GM06990 (cell line): Measurements from ENCODE around the gene MMP11.
A peak's percentile ranks its signal among the peaks of the same experiment; 100 is the strongest.

Experiments
- DNase-seq: peaks from one replicate; pipeline ENCODE4 v3.0.0-alpha.2; 2011; ENCODE audit not compliant: insufficient read length; ENCODE audit errors: extremely low read depth
- H3K27me3 ChIP-seq: replicated peaks from 2 replicates; pipeline ENCODE4 v1.6.0; 2011; ENCODE audit warnings: low read length; ENCODE audit not compliant: control insufficient read depth, insufficient read depth
- H3K36me3 ChIP-seq: 2 replicates; pipeline ENCODE4 v1.5.1; 2011; ENCODE audit warnings: low read length; ENCODE audit not compliant: control insufficient read depth, insufficient read depth
- H3K4me3 ChIP-seq: replicated peaks from 2 replicates; pipeline ENCODE4 v1.5.1; 2011; ENCODE audit warnings: low read depth, mild to moderate bottlenecking, control low read depth, low read length
- CTCF ChIP-seq: IDR thresholded peaks from 2 replicates; pipeline ENCODE4 v1.5.1; 2011; ENCODE audit warnings: low read length, control low read depth, mild to moderate bottlenecking, inconsistent platforms; ENCODE audit not compliant: insufficient read depth, poor library complexity, severe bottlenecking

The MMP11 gene

GRCh38 chr22:23787600-23787896 lies 14.9 kb downstream of the MMP11 start:
- peaks cover 7% of the 10 kb centered on the region for H3K36me3 ChIP-seq
- no peak for TF ChIP-seq CTCF
- H3K4me3 ChIP-seq = peak overlapping the region; percentile 74
- no peak for DNase-seq
- H3K27me3 ChIP-seq = no peaks in the 10 kb centered on the region

GRCh38 chr22:23787910-23788309 lies 15.3 kb downstream of the MMP11 start:
- Histone ChIP-seq H3K36me3 (peaks cover 7% of the 10 kb centered on the region), H3K4me3 (peak overlapping the region; percentile 74), H3K27me3 (no peaks in the 10 kb centered on the region)
- no peak for DNase-seq
- no peak for TF ChIP-seq CTCF

GRCh38 chr22:23789121-23789520 lies 16.5 kb downstream of the MMP11 start:
- H3K27me3 ChIP-seq = no peaks in the 10 kb centered on the region
- H3K36me3 ChIP-seq = peaks cover 13% of the 10 kb centered on the region
- H3K4me3 ChIP-seq = no peak overlapping the region
- no peak for TF ChIP-seq CTCF
- DNase-seq = no peak

- Histone ChIP-seq H3K36me3 (peaks cover 13% of the 10 kb centered on the region), H3K4me3 (no peak overlapping the region), H3K27me3 (no peaks in the 10 kb centered on the region)
- DNase-seq = no peak
- TF ChIP-seq CTCF = no peak
These were observed 17.0 kb downstream of the MMP11 start for GRCh38 chr22:23789638-23790037.

- no peak for TF ChIP-seq CTCF
- Histone ChIP-seq H3K4me3 (no peak overlapping the region), H3K27me3 (no peaks in the 10 kb centered on the region), H3K36me3 (peaks cover 14% of the 10 kb centered on the region)
- no peak for DNase-seq
These were observed 18.4 kb downstream of the MMP11 start for GRCh38 chr22:23790819-23791737.
